ENCODE measurements around the gene KITLG.

The KITLG gene

GRCh38 chr12:88496429-88496828 lies 83.8 kb downstream of the KITLG start:
- DNase-seq (ENCODE audit: low read depth), result no peak
- H3K4me3 ChIP-seq (ENCODE audit: low read depth, low read length), result no peak overlapping the region
- TF ChIP-seq CTCF (IDR thresholded peaks at IDR 0.05; ENCODE audit: control insufficient read depth, extremely low read depth, insufficient read depth), result no peak

GRCh38 chr12:88495031-88495430 lies 85.2 kb downstream of the KITLG start:
- no peak overlapping the region for H3K4me3 ChIP-seq (ENCODE audit: low read depth, low read length)

GRCh38 chr12:88494520-88494919 lies 85.8 kb downstream of the KITLG start:
- no peak for TF ChIP-seq CTCF (IDR thresholded peaks at IDR 0.05; ENCODE audit: control insufficient read depth, extremely low read depth, insufficient read depth)
- no peak overlapping the region for H3K4me3 ChIP-seq (ENCODE audit: low read depth, low read length)
- no peak for DNase-seq (ENCODE audit: low read depth)

More at GRCh38 chr12:88495031-88495430, 85.2 kb downstream of the KITLG start:
- no peak for TF ChIP-seq CTCF (IDR thresholded peaks at IDR 0.05; ENCODE audit: control insufficient read depth, extremely low read depth, insufficient read depth)
- DNase-seq (ENCODE audit: low read depth), result no peak

- H3K4me3 ChIP-seq (ENCODE audit: low read depth, low read length), result no peak overlapping the region
- DNase-seq (ENCODE audit: low read depth), result no peak
- no peak for TF ChIP-seq CTCF (IDR thresholded peaks at IDR 0.05; ENCODE audit: control insufficient read depth, extremely low read depth, insufficient read depth)
These were observed 86.6 kb downstream of the KITLG start for GRCh38 chr12:88493636-88494035.

GRCh38 chr12:88490425-88490824 lies 89.8 kb downstream of the KITLG start:
- DNase-seq (ENCODE audit: low read depth), result no peak
- H3K4me3 ChIP-seq (ENCODE audit: low read depth, low read length), result no peak overlapping the region
- TF ChIP-seq CTCF (IDR thresholded peaks at IDR 0.05; ENCODE audit: control insufficient read depth, extremely low read depth, insufficient read depth), result no peak

- TF ChIP-seq CTCF (IDR thresholded peaks at IDR 0.05; ENCODE audit: control insufficient read depth, extremely low read depth, insufficient read depth), result no peak
- no peak overlapping the region for H3K4me3 ChIP-seq (ENCODE audit: low read depth, low read length)
- no peak for DNase-seq (ENCODE audit: low read depth)
These were observed 107.5 kb downstream of the KITLG start for GRCh38 chr12:88472775-88473174.

- no peak overlapping the region for H3K4me3 ChIP-seq (ENCODE audit: low read depth, low read length)
- TF ChIP-seq CTCF (IDR thresholded peaks at IDR 0.05; ENCODE audit: control insufficient read depth, extremely low read depth, insufficient read depth), result no peak
- no peak for DNase-seq (ENCODE audit: low read depth)
These were observed 108.0 kb downstream of the KITLG start for GRCh38 chr12:88472248-88472647.

All from LNCaP clone FGC (cell line).